GM12873 (cell line): ENCODE measurements around the gene KCTD1.

Source experiments
- TF ChIP-seq, protein P1 (sequence below): IDR thresholded peaks from 2 replicates; pipeline ENCODE4 v1.5.1; 2012; ENCODE audit warnings: low read depth, mild to moderate bottlenecking, moderate library complexity, low read length, control low read depth; ENCODE audit not compliant: insufficient read depth; ENCODE audit errors: missing control alignments

Gene KCTD1

DNA sequence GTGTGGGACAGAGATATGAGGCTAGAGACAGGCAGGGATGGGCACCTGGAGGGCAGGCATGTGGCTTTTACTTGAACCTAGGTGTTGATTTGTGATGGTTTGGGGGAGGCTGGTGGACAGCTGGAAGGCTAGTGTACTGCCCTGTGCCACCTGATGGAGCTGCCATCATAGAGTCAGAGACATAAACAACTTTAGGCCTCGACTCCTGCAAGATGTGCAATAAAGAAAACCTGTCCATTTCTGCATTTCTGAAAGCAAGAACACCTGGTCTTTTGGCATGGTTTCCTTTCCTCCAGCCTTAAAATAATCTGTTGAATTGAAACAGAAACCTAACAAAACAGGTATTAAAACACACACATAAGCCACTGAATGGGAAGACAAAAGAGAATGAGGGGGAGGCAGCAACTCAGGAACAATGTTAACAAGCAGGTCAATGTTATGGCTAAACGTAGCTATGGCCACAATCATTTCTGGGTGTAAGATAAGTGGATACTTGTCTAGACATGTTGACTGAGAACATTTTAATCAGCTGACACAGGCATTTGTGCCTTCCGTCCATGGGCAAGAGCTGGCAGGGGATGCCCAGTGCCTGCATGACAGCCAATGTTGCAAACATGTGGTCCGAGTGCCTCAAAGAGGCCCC is 87.8 kb downstream of the KCTD1 start:
- TF ChIP-seq, protein P1, sequence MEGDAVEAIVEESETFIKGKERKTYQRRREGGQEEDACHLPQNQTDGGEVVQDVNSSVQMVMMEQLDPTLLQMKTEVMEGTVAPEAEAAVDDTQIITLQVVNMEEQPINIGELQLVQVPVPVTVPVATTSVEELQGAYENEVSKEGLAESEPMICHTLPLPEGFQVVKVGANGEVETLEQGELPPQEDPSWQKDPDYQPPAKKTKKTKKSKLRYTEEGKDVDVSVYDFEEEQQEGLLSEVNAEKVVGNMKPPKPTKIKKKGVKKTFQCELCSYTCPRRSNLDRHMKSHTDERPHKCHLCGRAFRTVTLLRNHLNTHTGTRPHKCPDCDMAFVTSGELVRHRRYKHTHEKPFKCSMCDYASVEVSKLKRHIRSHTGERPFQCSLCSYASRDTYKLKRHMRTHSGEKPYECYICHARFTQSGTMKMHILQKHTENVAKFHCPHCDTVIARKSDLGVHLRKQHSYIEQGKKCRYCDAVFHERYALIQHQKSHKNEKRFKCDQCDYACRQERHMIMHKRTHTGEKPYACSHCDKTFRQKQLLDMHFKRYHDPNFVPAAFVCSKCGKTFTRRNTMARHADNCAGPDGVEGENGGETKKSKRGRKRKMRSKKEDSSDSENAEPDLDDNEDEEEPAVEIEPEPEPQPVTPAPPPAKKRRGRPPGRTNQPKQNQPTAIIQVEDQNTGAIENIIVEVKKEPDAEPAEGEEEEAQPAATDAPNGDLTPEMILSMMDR = no peak

DNA sequence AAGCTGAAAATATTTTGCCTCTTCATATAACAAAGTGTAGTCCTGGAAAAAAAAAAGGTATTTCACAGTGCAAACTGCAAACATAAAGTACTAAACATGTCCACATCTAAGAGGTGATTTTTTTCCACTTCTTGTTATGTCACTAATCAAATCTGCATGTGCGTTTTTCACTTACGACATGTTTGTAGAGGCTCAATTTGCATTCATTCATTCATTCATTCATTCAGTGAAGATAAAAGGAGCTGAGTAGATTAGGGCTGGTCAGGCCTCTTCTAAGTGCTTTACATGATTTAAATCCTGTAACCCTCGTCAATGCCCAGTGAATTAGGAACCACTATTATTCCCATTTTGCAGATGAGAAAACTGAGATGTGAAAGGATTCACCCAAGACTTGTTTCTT is 88.5 kb downstream of the KCTD1 start:
- TF ChIP-seq, protein P1 = no peak

GRCh38 chr18:26459340-26459739 is 89.0 kb downstream of the KCTD1 start:
- TF ChIP-seq, protein P1 = no peak

DNA sequence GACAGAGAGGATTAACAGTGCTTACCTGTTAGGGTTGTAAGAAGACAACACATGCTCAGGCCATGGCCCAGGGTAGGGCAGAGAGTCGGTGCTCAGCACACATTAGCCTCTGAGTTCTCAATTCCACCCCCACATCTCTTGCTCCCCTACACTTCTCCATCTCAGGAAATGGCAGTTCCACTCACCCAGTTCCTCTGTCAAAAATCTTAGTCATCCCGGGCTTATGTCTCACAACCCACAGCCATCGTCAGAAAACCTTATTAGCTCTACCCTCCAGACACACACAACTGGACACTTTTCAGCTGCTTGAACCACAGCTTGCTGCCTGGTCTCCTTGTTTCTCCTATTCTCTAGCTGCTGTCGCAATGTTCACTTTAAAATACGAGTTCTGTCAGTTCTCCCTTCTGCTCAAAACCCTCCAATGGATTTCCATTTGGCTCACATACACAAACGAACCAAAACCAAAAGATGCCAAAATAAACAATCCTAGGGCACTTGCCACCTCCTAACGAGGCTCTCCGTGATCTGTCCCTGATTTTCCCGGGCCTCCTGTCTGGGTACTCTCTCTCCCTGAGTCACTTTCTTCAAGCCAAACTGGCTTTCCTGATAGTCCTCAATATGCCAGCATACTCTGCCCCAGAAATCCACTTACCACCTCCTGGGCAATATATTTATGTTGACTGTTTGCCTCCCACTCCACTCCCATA is 89.7 kb downstream of the KCTD1 start:
- TF ChIP-seq, protein P1 = no peak

- TF ChIP-seq, protein P1 = peak; percentile 36
These were observed 90.6 kb downstream of the KCTD1 start for GRCh38 chr18:26457611-26458353.

GRCh38 chr18:26457195-26457594 is 91.2 kb downstream of the KCTD1 start:
- TF ChIP-seq, protein P1 = no peak

DNA sequence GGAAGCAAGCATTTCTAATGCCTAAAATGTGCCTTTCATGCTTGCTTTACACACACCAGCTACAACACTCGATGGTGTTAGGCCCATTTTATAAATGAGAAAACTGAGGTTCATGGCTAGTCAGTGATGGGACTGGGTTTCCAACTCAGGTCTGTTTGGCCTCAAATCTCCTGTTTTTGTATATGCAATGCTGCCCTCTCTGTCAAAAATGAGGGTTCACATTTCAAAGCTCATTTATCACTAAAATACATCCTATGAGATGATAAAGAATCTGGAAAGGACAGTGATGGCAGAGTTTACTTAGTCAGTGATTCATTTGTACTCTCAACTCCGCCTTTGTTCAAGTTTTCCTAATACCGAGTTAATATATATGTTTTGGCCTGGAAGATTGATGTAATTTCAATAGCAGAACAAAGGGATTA is 92.3 kb downstream of the KCTD1 start:
- TF ChIP-seq, protein P1 = peak; percentile 18
